Nephron (organoid): ENCODE data around the gene PLCB4.
A peak's percentile ranks its signal among the peaks of the same experiment; 100 is the strongest.

Experiments
- H3K27ac Mint-ChIP-seq, 3 experiments: 2 replicates each; pipeline ENCODE4 v1.8.0; 2020; ENCODE audit warnings: mixed read lengths in 3 of 3, mild to moderate bottlenecking in 2 of 3, moderate library complexity in 1 of 3
- H3K27me3 Mint-ChIP-seq: 2 replicates; pipeline ENCODE4 v1.8.0; 2021; ENCODE audit warnings: low read depth, mild to moderate bottlenecking, moderate library complexity, mixed read lengths
- H3K36me3 Mint-ChIP-seq: 2 replicates; pipeline ENCODE4 v1.8.0; 2020; ENCODE audit warnings: low read depth, mixed read lengths
- H3K4me1 Mint-ChIP-seq: 2 replicates; pipeline ENCODE4 v1.8.0; 2020; ENCODE audit warnings: mixed read lengths
- H3K4me3 Mint-ChIP-seq, 3 experiments: 2 replicates each; pipeline ENCODE4 v1.8.0; 2020; ENCODE audit warnings: mild to moderate bottlenecking in 3 of 3, mixed read lengths in 3 of 3, moderate library complexity in 2 of 3
- H3K9me3 Mint-ChIP-seq: 2 replicates; pipeline ENCODE4 v1.8.0; 2020; ENCODE audit warnings: mixed read lengths
- TF ChIP-seq, protein P1 (sequence below), 3 experiments: fragments of 200-600 bp; sonication (generic); IDR thresholded peaks; one replicate each; pipeline ENCODE4 v1.5.0; 2021; ENCODE audit warnings: antibody characterized with exemption in 3 of 3; ENCODE audit not compliant: unreplicated experiment in 3 of 3

Gene PLCB4

DNA sequence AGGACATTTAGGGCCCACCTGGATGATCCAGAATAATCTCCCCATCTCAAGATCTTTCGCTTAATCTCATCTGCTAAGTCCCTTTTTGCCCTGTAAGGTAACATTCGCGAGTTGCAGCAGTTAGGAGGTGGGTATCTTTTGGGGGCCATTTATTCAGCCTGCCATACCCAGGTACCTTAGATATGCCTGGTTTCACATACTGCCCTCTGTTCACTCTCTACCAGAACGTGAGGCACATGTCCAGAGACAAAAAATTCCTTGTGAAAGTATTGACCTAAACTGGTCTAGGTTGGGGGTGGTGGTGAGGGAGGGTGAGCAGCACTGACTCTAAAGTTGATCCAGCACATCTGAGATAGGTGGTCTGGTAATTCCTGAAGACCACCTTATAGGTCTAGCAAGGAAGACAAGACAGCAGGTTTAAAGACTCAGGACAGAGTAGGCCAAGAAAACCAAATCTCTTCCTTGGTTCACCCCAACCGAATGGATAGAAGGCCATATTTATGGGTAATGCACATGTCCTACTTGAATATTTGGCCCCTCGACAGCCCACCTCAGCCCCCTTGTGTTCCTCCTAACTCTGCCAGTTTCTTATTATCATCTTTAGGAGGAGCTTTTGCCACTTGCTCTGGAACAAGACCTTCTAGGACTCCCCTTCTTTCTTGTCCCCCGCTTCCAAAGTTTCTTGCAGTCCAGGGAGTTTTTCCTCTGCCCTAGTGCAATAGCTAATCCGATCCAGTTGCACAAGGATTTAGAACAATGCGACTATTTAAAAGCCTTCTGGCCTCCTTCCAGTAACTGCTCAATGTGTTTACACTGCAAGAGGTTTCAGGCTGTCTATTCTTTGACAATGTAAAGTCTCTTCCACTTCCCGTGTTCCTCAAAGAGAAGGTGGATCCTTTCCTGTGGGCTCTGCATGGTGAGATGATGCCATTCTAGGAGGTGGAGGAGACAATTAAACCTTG is 232.5 kb downstream of the PLCB4 start:
- Mint-ChIP-seq H3K9me3 (no peaks in the 10 kb centered on the region), H3K27me3 (no peaks in the 10 kb centered on the region), H3K36me3 (peaks cover 6% of the 10 kb centered on the region), H3K27ac (peak overlapping the region; percentile 51 to 73 (median 52)), H3K4me1 (peaks cover 40% of the 10 kb centered on the region), H3K4me3 (no peak overlapping the region)
- TF ChIP-seq, protein P1, sequence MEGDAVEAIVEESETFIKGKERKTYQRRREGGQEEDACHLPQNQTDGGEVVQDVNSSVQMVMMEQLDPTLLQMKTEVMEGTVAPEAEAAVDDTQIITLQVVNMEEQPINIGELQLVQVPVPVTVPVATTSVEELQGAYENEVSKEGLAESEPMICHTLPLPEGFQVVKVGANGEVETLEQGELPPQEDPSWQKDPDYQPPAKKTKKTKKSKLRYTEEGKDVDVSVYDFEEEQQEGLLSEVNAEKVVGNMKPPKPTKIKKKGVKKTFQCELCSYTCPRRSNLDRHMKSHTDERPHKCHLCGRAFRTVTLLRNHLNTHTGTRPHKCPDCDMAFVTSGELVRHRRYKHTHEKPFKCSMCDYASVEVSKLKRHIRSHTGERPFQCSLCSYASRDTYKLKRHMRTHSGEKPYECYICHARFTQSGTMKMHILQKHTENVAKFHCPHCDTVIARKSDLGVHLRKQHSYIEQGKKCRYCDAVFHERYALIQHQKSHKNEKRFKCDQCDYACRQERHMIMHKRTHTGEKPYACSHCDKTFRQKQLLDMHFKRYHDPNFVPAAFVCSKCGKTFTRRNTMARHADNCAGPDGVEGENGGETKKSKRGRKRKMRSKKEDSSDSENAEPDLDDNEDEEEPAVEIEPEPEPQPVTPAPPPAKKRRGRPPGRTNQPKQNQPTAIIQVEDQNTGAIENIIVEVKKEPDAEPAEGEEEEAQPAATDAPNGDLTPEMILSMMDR (IDR thresholded peaks at IDR 0.05; ENCODE audit: unreplicated experiment in 3 of 3) = no peak

DNA sequence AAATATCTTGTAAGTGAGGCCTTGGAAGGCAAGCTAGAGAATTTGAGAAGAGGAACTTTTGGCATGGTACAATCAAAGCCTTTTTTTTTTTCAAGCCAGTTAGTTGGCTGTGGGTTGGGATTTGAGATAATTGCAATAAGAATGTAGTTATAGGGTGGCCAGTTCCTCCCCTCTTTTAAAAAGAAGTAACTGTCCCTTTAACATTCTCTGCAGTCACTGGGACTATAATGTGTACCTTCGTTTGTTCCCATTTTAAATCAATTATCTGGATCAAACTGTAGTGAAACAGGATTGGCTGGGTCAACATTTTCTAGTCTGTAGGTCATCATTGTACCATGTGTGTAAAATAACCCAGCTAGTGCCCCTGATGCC is 233.2 kb downstream of the PLCB4 start:
- Mint-ChIP-seq H3K4me1 (peaks cover 40% of the 10 kb centered on the region), H3K9me3 (no peaks in the 10 kb centered on the region), H3K36me3 (peaks cover 6% of the 10 kb centered on the region), H3K27ac (peak overlapping the region; percentile 51 to 73 (median 52)), H3K4me3 (no peak overlapping the region), H3K27me3 (no peaks in the 10 kb centered on the region)
- TF ChIP-seq, protein P1 (IDR thresholded peaks at IDR 0.05; ENCODE audit: unreplicated experiment in 3 of 3) = no peak

DNA sequence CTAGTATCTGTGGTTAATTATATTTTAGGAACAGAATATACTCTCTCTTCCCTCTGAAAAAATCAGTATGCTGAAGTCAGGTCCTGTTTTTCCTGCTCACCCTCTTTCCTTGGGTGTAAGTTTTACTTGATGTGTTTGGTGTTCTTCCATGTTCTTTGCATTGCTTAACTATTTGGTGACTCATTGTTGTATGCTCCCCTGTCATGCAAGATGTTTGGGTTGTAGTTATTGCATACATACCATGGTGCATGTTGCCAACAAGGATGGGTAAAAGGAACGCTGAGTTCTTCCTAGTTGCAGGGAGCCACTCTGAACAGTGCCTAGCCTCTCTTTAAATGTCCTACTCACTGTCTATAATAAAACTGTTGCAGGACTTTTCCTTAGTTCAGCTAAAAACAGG is 237.6 kb downstream of the PLCB4 start:
- H3K4me1 Mint-ChIP-seq = peaks cover 11% of the 10 kb centered on the region
- no peaks in the 10 kb centered on the region for H3K27me3 Mint-ChIP-seq
- H3K4me3 Mint-ChIP-seq = no peak overlapping the region
- H3K27ac Mint-ChIP-seq = no peak overlapping the region
- no peaks in the 10 kb centered on the region for H3K9me3 Mint-ChIP-seq
- H3K36me3 Mint-ChIP-seq = peaks cover 12% of the 10 kb centered on the region
- TF ChIP-seq, protein P1 (IDR thresholded peaks at IDR 0.05; ENCODE audit: unreplicated experiment in 3 of 3) = no peak

GRCh38 chr20:9308056-9308455 is 239.2 kb downstream of the PLCB4 start:
- Mint-ChIP-seq H3K27me3 (no peaks in the 10 kb centered on the region), H3K4me3 (no peak overlapping the region), H3K4me1 (peaks cover 4% of the 10 kb centered on the region), H3K27ac (no peak overlapping the region), H3K9me3 (no peaks in the 10 kb centered on the region), H3K36me3 (peaks cover 10% of the 10 kb centered on the region)
- TF ChIP-seq, protein P1 (IDR thresholded peaks at IDR 0.05; ENCODE audit: unreplicated experiment in 3 of 3) = no peak

DNA sequence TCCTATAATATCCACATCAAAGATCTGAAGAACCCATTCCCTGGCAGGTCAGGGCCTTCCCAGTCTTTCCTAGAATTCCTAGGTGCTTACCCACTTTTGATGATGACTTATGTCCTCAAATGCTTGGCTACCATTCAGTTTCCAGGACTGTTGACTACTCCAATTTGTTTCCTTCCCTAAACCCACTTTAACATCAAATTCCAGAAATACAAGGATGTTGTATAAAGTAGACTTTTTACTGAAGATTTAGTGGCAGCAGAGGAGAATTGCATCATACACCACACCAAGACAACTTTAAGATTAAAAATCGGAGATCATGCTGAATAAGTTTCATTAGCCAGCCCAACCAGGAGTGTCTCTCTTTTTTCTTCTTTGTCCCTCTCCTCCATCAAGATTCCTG is 242.2 kb downstream of the PLCB4 start:
- Mint-ChIP-seq H3K4me1 (peaks cover 4% of the 10 kb centered on the region), H3K27me3 (no peaks in the 10 kb centered on the region), H3K27ac (no peak overlapping the region), H3K4me3 (no peak overlapping the region), H3K9me3 (no peaks in the 10 kb centered on the region), H3K36me3 (peaks cover 23% of the 10 kb centered on the region)
- TF ChIP-seq, protein P1 (IDR thresholded peaks at IDR 0.05; ENCODE audit: unreplicated experiment in 3 of 3) = no peak
